ENCODE data around the gene AQP3. TPM values are rescaled to one million over a fixed set of nuclear protein-coding genes. Genes with fewer than 3 reads are reported as not detected.
"Not testable (repeated sequence)": the region's sequence is repeated elsewhere in the genome, so short reads cannot be mapped to it uniquely, and the experiment has no call there.

The AQP3 gene
- total and polyA plus RNA-seq, 2 of the 13 experiments (the other 11 are each of a cell fraction or from before 2014, with no cell fraction given), result 1.4 to 5.5 TPM

GRCh38 chr9:33424492-33424891 is 22.9 kb downstream of the AQP3 start:
- H3K4me1 ChIP-seq (ENCODE audit: insufficient read depth, low read length), result peaks cover 42% of the 10 kb centered on the region
- FAIRE-seq; H2AFZ ChIP-seq (ENCODE audit: low read length); DNase-seq (ENCODE audit: low spot score); CTCF ChIA-PET (ENCODE audit: low intra/inter-chr PET ratio, low total read pairs); ATAC-seq; H3K9me3 ChIP-seq (ENCODE audit: low read length); BruUV-seq (replicated peaks); H3K36me3 ChIP-seq (replicated peaks in 1 of 2; ENCODE audit: control insufficient read depth in 1 of 2, insufficient read depth in 2 of 2, low read length in 2 of 2); H3K27ac ChIP-seq (ENCODE audit: extremely low read length, insufficient read depth, low read length); H3K9ac ChIP-seq (ENCODE audit: insufficient read depth, low read depth, low read length); H3K4me2 ChIP-seq (ENCODE audit: low read depth, low read length); in situ Hi-C loops (cut with HindIII; ENCODE audit: extremely low pct_ligation_motif_present, low pct_unique_long_range_greater_than_20kb); H4K20me1 ChIP-seq (ENCODE audit: insufficient read depth, low read length); intact Hi-C loops (cut with micrococcal nuclease; ENCODE audit: unreplicated experiment); H3K4me3 ChIP-seq (replicated peaks in 1 of 3; ENCODE audit: insufficient read depth in 1 of 3, low read depth in 2 of 3, low read length in 3 of 3); H3K79me2 ChIP-seq (ENCODE audit: insufficient read depth, low read length): not testable (repeated sequence)
- 90% methylated on average over 6 of the region's 6 CpGs for WGBS (ENCODE audit: low lambda C conversion rate)
- H3K27me3 ChIP-seq (ENCODE audit: control insufficient read depth in 1 of 2, insufficient read depth in 2 of 2, low read length in 2 of 2), result peaks cover 0 to 23% of the 10 kb centered on the region in 2 experiments; a peak in 3 of 5 replicates
- TF ChIP-seq, protein P1, sequence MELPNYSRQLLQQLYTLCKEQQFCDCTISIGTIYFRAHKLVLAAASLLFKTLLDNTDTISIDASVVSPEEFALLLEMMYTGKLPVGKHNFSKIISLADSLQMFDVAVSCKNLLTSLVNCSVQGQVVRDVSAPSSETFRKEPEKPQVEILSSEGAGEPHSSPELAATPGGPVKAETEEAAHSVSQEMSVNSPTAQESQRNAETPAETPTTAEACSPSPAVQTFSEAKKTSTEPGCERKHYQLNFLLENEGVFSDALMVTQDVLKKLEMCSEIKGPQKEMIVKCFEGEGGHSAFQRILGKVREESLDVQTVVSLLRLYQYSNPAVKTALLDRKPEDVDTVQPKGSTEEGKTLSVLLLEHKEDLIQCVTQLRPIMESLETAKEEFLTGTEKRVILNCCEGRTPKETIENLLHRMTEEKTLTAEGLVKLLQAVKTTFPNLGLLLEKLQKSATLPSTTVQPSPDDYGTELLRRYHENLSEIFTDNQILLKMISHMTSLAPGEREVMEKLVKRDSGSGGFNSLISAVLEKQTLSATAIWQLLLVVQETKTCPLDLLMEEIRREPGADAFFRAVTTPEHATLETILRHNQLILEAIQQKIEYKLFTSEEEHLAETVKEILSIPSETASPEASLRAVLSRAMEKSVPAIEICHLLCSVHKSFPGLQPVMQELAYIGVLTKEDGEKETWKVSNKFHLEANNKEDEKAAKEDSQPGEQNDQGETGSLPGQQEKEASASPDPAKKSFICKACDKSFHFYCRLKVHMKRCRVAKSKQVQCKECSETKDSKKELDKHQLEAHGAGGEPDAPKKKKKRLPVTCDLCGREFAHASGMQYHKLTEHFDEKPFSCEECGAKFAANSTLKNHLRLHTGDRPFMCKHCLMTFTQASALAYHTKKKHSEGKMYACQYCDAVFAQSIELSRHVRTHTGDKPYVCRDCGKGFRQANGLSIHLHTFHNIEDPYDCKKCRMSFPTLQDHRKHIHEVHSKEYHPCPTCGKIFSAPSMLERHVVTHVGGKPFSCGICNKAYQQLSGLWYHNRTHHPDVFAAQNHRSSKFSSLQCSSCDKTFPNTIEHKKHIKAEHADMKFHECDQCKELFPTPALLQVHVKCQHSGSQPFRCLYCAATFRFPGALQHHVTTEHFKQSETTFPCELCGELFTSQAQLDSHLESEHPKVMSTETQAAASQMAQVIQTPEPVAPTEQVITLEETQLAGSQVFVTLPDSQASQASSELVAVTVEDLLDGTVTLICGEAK (IDR thresholded peaks at IDR 0.05), result peak; percentile 36
- TF ChIP-seq, protein P1 (CRISPR knock-in tag; IDR thresholded peaks at IDR 0.05), result not testable (repeated sequence)
- POLR2A ChIA-PET, result interaction anchor here (1.6 kb wide), 1 partner anchor 23 kb away, joined by 3 read pairs; the partner anchor contains the start of gene AQP3

DNA sequence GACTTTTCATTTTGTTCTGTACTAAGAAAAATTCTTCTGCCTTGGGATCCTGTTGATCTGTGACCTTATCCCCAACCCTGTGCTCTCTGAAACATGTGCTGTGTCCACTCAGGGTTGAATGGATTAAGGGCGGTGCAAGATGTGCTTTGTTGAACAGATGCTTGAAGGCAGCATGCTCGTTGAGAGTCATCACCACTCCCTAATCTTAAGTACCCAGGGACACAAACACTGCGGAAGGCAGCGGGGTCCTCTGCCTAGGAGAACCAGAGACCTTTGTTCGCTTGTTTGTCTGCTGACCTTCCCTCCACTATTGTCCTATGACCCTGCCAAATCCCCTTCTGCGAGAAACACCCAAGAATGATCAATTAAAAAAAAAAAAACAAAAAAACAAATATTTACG is 23.4 kb downstream of the AQP3 start:
- H3K4me3 ChIP-seq (replicated peaks in 1 of 3; ENCODE audit: insufficient read depth in 1 of 3, low read depth in 2 of 3, low read length in 3 of 3); POLR2A ChIA-PET; ATAC-seq; H3K9ac ChIP-seq (ENCODE audit: insufficient read depth, low read depth, low read length); H3K27ac ChIP-seq (ENCODE audit: extremely low read length, insufficient read depth, low read length); H3K36me3 ChIP-seq (replicated peaks in 1 of 2; ENCODE audit: control insufficient read depth in 1 of 2, insufficient read depth in 2 of 2, low read length in 2 of 2); H4K20me1 ChIP-seq (ENCODE audit: insufficient read depth, low read length); H3K4me2 ChIP-seq (ENCODE audit: low read depth, low read length); intact Hi-C loops (cut with micrococcal nuclease; ENCODE audit: unreplicated experiment); FAIRE-seq; CTCF ChIA-PET (ENCODE audit: low intra/inter-chr PET ratio, low total read pairs); BruUV-seq (replicated peaks); H3K9me3 ChIP-seq (ENCODE audit: low read length); DNase-seq (ENCODE audit: low spot score); H3K79me2 ChIP-seq (ENCODE audit: insufficient read depth, low read length); in situ Hi-C loops (cut with HindIII; ENCODE audit: extremely low pct_ligation_motif_present, low pct_unique_long_range_greater_than_20kb); H2AFZ ChIP-seq (ENCODE audit: low read length): not testable (repeated sequence)
- WGBS (ENCODE audit: low lambda C conversion rate), result 22% methylated on average over 3 of the region's 7 CpGs
- peaks cover 39% of the 10 kb centered on the region for H3K4me1 ChIP-seq (ENCODE audit: insufficient read depth, low read length)
- H3K27me3 ChIP-seq (ENCODE audit: control insufficient read depth in 1 of 2, insufficient read depth in 2 of 2, low read length in 2 of 2), result peaks cover 0 to 23% of the 10 kb centered on the region in 2 experiments; a peak in 3 of 5 replicates

Data from HepG2 (cell line).